ENCODE results near the gene LPP. TPM values are rescaled to one million over a fixed set of nuclear protein-coding genes. Genes with fewer than 3 reads are reported as not detected.

The LPP gene
- total RNA-seq, 3 donors from 2014 or later (not counting 1 experiment from before 2014, with no cell fraction given) = 137 to 163 (median 149) TPM

- intact Hi-C loops (cut with micrococcal nuclease) = no loop called here
- H3K36me3 Mint-ChIP-seq = no peaks in the 10 kb centered on the region
- H3K4me3 Mint-ChIP-seq = no peak overlapping the region
- Histone ChIP-seq H3K36me3 (ENCODE audit: control insufficient read depth, insufficient read depth, low read length) (no peaks in the 10 kb centered on the region), H3K9me3 (ENCODE audit: control insufficient read depth, insufficient read depth, low read length) (no peaks in the 10 kb centered on the region), H3K27ac (ENCODE audit: low read length) (no peak overlapping the region), H3K4me1 (ENCODE audit: control insufficient read depth, insufficient read depth, low read length) (peaks cover 4% of the 10 kb centered on the region), H3K27me3 (ENCODE audit: control insufficient read depth, insufficient read depth, low read length) (no peaks in the 10 kb centered on the region), H3K4me3 (ENCODE audit: low read length) (no peak overlapping the region)
- no peaks in the 10 kb centered on the region for H3K27me3 Mint-ChIP-seq (ENCODE audit: low read depth in 2 of 2)
- TF ChIP-seq CTCF (IDR thresholded peaks at IDR 0.05) = no peak
- H3K27ac Mint-ChIP-seq = no peak overlapping the region
- ATAC-seq (no peak), DNase-seq (no peak)
- H3K9me3 Mint-ChIP-seq = no peaks in the 10 kb centered on the region
- H3K4me1 Mint-ChIP-seq = peaks cover 27 to 35% of the 10 kb centered on the region in 2 donors
- 94% methylated on average over 2 of the region's 2 CpGs for WGBS (ENCODE audit: insufficient coverage)
Observed at GRCh38 chr3:188667926-188668325, 514.0 kb downstream of the LPP start.

GRCh38 chr3:188670446-188670845 is 516.5 kb downstream of the LPP start:
- Histone ChIP-seq H3K27me3 (ENCODE audit: control insufficient read depth, insufficient read depth, low read length) (no peaks in the 10 kb centered on the region), H3K4me1 (ENCODE audit: control insufficient read depth, insufficient read depth, low read length) (no peaks in the 10 kb centered on the region), H3K4me3 (ENCODE audit: low read length) (no peak overlapping the region), H3K36me3 (ENCODE audit: control insufficient read depth, insufficient read depth, low read length) (no peaks in the 10 kb centered on the region), H3K9me3 (ENCODE audit: control insufficient read depth, insufficient read depth, low read length) (no peaks in the 10 kb centered on the region), H3K27ac (ENCODE audit: low read length) (no peak overlapping the region)
- Mint-ChIP-seq H3K4me3 (no peak overlapping the region), H3K4me1 (peaks cover 20% of the 10 kb centered on the region in 2 donors), H3K9me3 (no peaks in the 10 kb centered on the region), H3K27ac (no peak overlapping the region), H3K27me3 (ENCODE audit: low read depth in 2 of 2) (no peaks in the 10 kb centered on the region), H3K36me3 (no peaks in the 10 kb centered on the region)
- DNase-seq = no peak
- WGBS (ENCODE audit: insufficient coverage) = 82% methylated on average over 5 of the region's 5 CpGs
- intact Hi-C loops (cut with micrococcal nuclease) = no loop called here
- ATAC-seq = no peak
- TF ChIP-seq CTCF (IDR thresholded peaks at IDR 0.05) = no peak

GRCh38 chr3:188671971-188672370 is 518.0 kb downstream of the LPP start:
- Mint-ChIP-seq H3K27ac (no peak overlapping the region), H3K9me3 (no peaks in the 10 kb centered on the region), H3K4me1 (peaks cover 20% of the 10 kb centered on the region in 2 donors), H3K4me3 (no peak overlapping the region), H3K27me3 (ENCODE audit: low read depth in 2 of 2) (no peaks in the 10 kb centered on the region), H3K36me3 (no peaks in the 10 kb centered on the region)
- H3K4me3 ChIP-seq (ENCODE audit: low read length) = no peak overlapping the region
- no peaks in the 10 kb centered on the region for H3K36me3 ChIP-seq (ENCODE audit: control insufficient read depth, insufficient read depth, low read length)
- intact Hi-C loops (cut with micrococcal nuclease) = no loop called here
- H3K9me3 ChIP-seq (ENCODE audit: control insufficient read depth, insufficient read depth, low read length) = peaks cover 2% of the 10 kb centered on the region
- H3K27ac ChIP-seq (ENCODE audit: low read length) = no peak overlapping the region
- TF ChIP-seq CTCF (IDR thresholded peaks at IDR 0.05) = no peak
- ATAC-seq (no peak), DNase-seq (no peak)
- H3K27me3 ChIP-seq (ENCODE audit: control insufficient read depth, insufficient read depth, low read length) = no peaks in the 10 kb centered on the region
- no peaks in the 10 kb centered on the region for H3K4me1 ChIP-seq (ENCODE audit: control insufficient read depth, insufficient read depth, low read length)
- 72% methylated on average over 4 of the region's 4 CpGs for WGBS (ENCODE audit: insufficient coverage)

GRCh38 chr3:188672840-188673239 is 518.9 kb downstream of the LPP start:
- no peaks in the 10 kb centered on the region for H3K36me3 ChIP-seq (ENCODE audit: control insufficient read depth, insufficient read depth, low read length)
- DNase-seq (no peak), ATAC-seq (no peak)
- intact Hi-C loops (cut with micrococcal nuclease) = no loop called here
- no peak overlapping the region for H3K27ac Mint-ChIP-seq
- H3K4me3 Mint-ChIP-seq = no peak overlapping the region
- H3K27me3 Mint-ChIP-seq (ENCODE audit: low read depth in 2 of 2) = no peaks in the 10 kb centered on the region
- H3K9me3 Mint-ChIP-seq = no peaks in the 10 kb centered on the region
- no peak overlapping the region for H3K27ac ChIP-seq (ENCODE audit: low read length)
- no peaks in the 10 kb centered on the region for H3K4me1 ChIP-seq (ENCODE audit: control insufficient read depth, insufficient read depth, low read length)
- H3K4me1 Mint-ChIP-seq = peaks cover 15 to 20% of the 10 kb centered on the region in 2 donors
- TF ChIP-seq CTCF (IDR thresholded peaks at IDR 0.05) = no peak
- 90% methylated on average over 1 of the region's 4 CpGs for WGBS (ENCODE audit: insufficient coverage)
- H3K4me3 ChIP-seq (ENCODE audit: low read length) = no peak overlapping the region
- H3K27me3 ChIP-seq (ENCODE audit: control insufficient read depth, insufficient read depth, low read length) = no peaks in the 10 kb centered on the region
- H3K9me3 ChIP-seq (ENCODE audit: control insufficient read depth, insufficient read depth, low read length) = peaks cover 3% of the 10 kb centered on the region
- H3K36me3 Mint-ChIP-seq = no peaks in the 10 kb centered on the region
